SK-N-SH (cell line): ENCODE measurements around the gene MUC5AC. TPM values are rescaled to one million over a fixed set of nuclear protein-coding genes. Genes with fewer than 3 reads are reported as not detected.

Experiments used
- CTCF ChIA-PET: fragments of 300-600, 350-600 bp; formaldehyde crosslinking; extraction: SDS; loops from one replicate; lab custom pipeline; 2021; lab: Yijun Ruan, JAX
- POLR2A ChIA-PET: fragments of 350-600 bp; sonication (Branson Sonifier 250); formaldehyde crosslinking; extraction: SDS; loops from one replicate; lab custom pipeline; 2020; ENCODE audit warnings: antibody characterized with exemption, inconsistent platforms; lab: Yijun Ruan, JAX
- DNase-seq: peaks from one replicate; pipeline ENCODE4 v3.0.0; 2012
- H2AFZ ChIP-seq: fragments of 200-600 bp; sonication (generic); 2 replicates; pipeline ENCODE4 v1.8.1; 2016; ENCODE audit warnings: antibody characterized with exemption, mild to moderate bottlenecking, low read depth
- H3F3A ChIP-seq: fragments of 200-600 bp; sonication (generic); replicated peaks from 2 replicates; pipeline ENCODE3; 2016; ENCODE audit warnings: antibody characterized with exemption, mild to moderate bottlenecking; ENCODE audit not compliant: insufficient read depth
- H3K27ac ChIP-seq, 2 experiments: fragments of 200-500 bp in 1 of 2; fragments of 200-600 bp in 1 of 2; sonication (Bioruptor generic) in 1 of 2; sonication (generic), shearing (Covaris generic) in 1 of 2; 2 replicates each; pipeline versions ENCODE4 v1.5.1 to v1.6.1; 2014 to 2016; ENCODE audit warnings: low read depth in 2 of 2, inconsistent platforms in 1 of 2, low read length in 1 of 2, mild to moderate bottlenecking in 1 of 2, mixed read lengths in 1 of 2
- H3K27me3 ChIP-seq: fragments of 200-600 bp; sonication (generic), shearing (Covaris generic); 2 replicates; pipeline ENCODE4 v1.6.1; 2016; ENCODE audit warnings: mixed run types; ENCODE audit not compliant: insufficient read depth
- H3K36me3 ChIP-seq, 2 experiments: fragments of 200-500 bp in 1 of 2; fragments of 200-600 bp in 1 of 2; sonication (Bioruptor generic) in 1 of 2; sonication (generic) in 1 of 2; replicated peaks in 1 of 2; 2 replicates each; pipeline versions ENCODE3 to v1.5.1; 2014 to 2016; ENCODE audit warnings: low read length in 1 of 2, mild to moderate bottlenecking in 1 of 2; ENCODE audit not compliant: insufficient read depth in 2 of 2, control insufficient read depth in 1 of 2
- H3K4me1 ChIP-seq, 2 experiments: fragments of 200-500 bp in 1 of 2; fragments of 200-600 bp in 1 of 2; sonication (Bioruptor generic) in 1 of 2; sonication (generic), shearing (Covaris generic) in 1 of 2; 2 replicates each; pipeline versions ENCODE4 v1.5.1 to v1.6.1; 2014 to 2016; ENCODE audit warnings: low read depth in 1 of 2, low read length in 1 of 2, mixed run types in 1 of 2; ENCODE audit not compliant: insufficient read depth in 2 of 2, control insufficient read depth in 1 of 2
- H3K4me2 ChIP-seq: fragments of 200-600 bp; sonication (generic), shearing (Covaris generic); 2 replicates; pipeline ENCODE4 v1.6.1; 2017; ENCODE audit warnings: mixed run types
- H3K4me3 ChIP-seq, 2 experiments: fragments of 200-500 bp in 1 of 2; fragments of 200-600 bp in 1 of 2; sonication (Bioruptor generic) in 1 of 2; sonication (generic), shearing (Covaris generic) in 1 of 2; 2 replicates each; pipeline versions ENCODE4 v1.5.1 to v1.8.1; 2014 to 2016; ENCODE audit warnings: low read depth in 2 of 2, inconsistent platforms in 1 of 2, low read length in 1 of 2, mild to moderate bottlenecking in 1 of 2, mixed read lengths in 1 of 2, moderate library complexity in 1 of 2
- H3K79me2 ChIP-seq: fragments of 200-600 bp; sonication (generic); 2 replicates; pipeline ENCODE4 v1.8.1; 2017; ENCODE audit warnings: mild to moderate bottlenecking; ENCODE audit not compliant: insufficient read depth
- H3K9ac ChIP-seq: fragments of 200-600 bp; sonication (generic); 2 replicates; pipeline ENCODE4 v1.6.1; 2017; ENCODE audit warnings: mixed run types
- H3K9me2 ChIP-seq: fragments of 200-600 bp; sonication (generic); 2 replicates; pipeline ENCODE4 v1.6.1; 2017; ENCODE audit warnings: mixed run types
- H3K9me3 ChIP-seq: fragments of 200-600 bp; sonication (generic); 2 replicates; pipeline ENCODE4 v1.6.1; 2017; ENCODE audit warnings: mixed run types, mild to moderate bottlenecking, moderate library complexity
- H4K20me1 ChIP-seq: fragments of 200-600 bp; sonication (generic); 2 replicates; pipeline ENCODE4 v1.6.1; 2017; ENCODE audit warnings: mild to moderate bottlenecking, mixed run types; ENCODE audit not compliant: insufficient read depth
- CTCF ChIP-seq: fragments of 200-600 bp; sonication (generic); IDR thresholded peaks from 2 replicates; pipeline ENCODE4 v1.6.1; 2017; ENCODE audit warnings: antibody characterized with exemption, mild to moderate bottlenecking, moderate library complexity
- EP300 ChIP-seq, 2 experiments: IDR thresholded peaks; 2 replicates each; pipeline versions ENCODE4 v1.4.0 to v1.6.1; 2012; ENCODE audit warnings: borderline replicate concordance in 1 of 2, low read depth in 1 of 2, low read length in 1 of 2
- EZH2phosphoT487 ChIP-seq: fragments of 200-600 bp; sonication (generic); IDR thresholded peaks from 2 replicates; pipeline ENCODE4 v1.6.1; 2017; ENCODE audit warnings: low read depth, mixed run types, mild to moderate bottlenecking, antibody characterized with exemption, moderate library complexity, borderline replicate concordance
- FOSL2 ChIP-seq: IDR thresholded peaks from 2 replicates; pipeline ENCODE4 v1.4.0; 2012; ENCODE audit warnings: low read depth, mild to moderate bottlenecking, moderate library complexity, borderline replicate concordance
- GABPA ChIP-seq: IDR thresholded peaks from 2 replicates; pipeline ENCODE4 v1.4.0; 2012; ENCODE audit warnings: low read depth, mild to moderate bottlenecking
- GATA2 ChIP-seq: sonication (generic); formaldehyde crosslinking; IDR thresholded peaks from 2 replicates; pipeline ENCODE4 v1.5.0; 2020; ENCODE audit warnings: mild to moderate bottlenecking, missing genetic modification reagents
- JUND ChIP-seq: IDR thresholded peaks from 2 replicates; pipeline ENCODE4 v1.4.0; 2012
- MEF2A ChIP-seq: IDR thresholded peaks from 2 replicates; pipeline ENCODE4 v1.4.0; 2012; ENCODE audit warnings: low read depth, borderline replicate concordance
- MXI1 ChIP-seq: IDR thresholded peaks from 2 replicates; pipeline ENCODE4 v1.6.1; 2012; ENCODE audit warnings: mild to moderate bottlenecking, low read depth, low read length, improper control_type of control experiment
- NFIC ChIP-seq: IDR thresholded peaks from 2 replicates; pipeline ENCODE4 v1.4.0; 2012; ENCODE audit warnings: borderline replicate concordance
- POLR2AphosphoS5 ChIP-seq: IDR thresholded peaks from 2 replicates; pipeline ENCODE4 v1.6.1; 2012; ENCODE audit warnings: low read depth, low read length
- RFX5 ChIP-seq: IDR thresholded peaks from 2 replicates; pipeline ENCODE4 v1.6.1; 2012; ENCODE audit warnings: mild to moderate bottlenecking, improper control_type of control experiment, low read length
- RXRA ChIP-seq: IDR thresholded peaks from 2 replicates; pipeline ENCODE4 v1.4.0; 2012; ENCODE audit warnings: low read depth, mild to moderate bottlenecking, borderline replicate concordance
- SMC3 ChIP-seq: IDR thresholded peaks from 2 replicates; pipeline ENCODE4 v1.6.1; 2012; ENCODE audit warnings: low read depth, low read length, improper control_type of control experiment
- TAF1 ChIP-seq: IDR thresholded peaks from 2 replicates; pipeline ENCODE4 v1.6.1; 2012; ENCODE audit warnings: low read depth, mild to moderate bottlenecking, low read length, moderate library complexity, borderline replicate concordance
- TEAD4 ChIP-seq: IDR thresholded peaks from 2 replicates; pipeline ENCODE4 v1.4.0; 2012; ENCODE audit warnings: mild to moderate bottlenecking, borderline replicate concordance; ENCODE audit not compliant: insufficient read depth
- USF1 ChIP-seq: IDR thresholded peaks from 2 replicates; pipeline ENCODE4 v1.4.0; 2012; ENCODE audit warnings: low read depth, borderline replicate concordance
- whole genome bisulfite sequencing: methylation state at CpG from one replicate; pipeline ENCODE4 v1.1.6; 2017; ENCODE audit warnings: low lambda C conversion rate; 5-methylcytosine and 5-hydroxymethylcytosine counted together
- polyA plus RNA-seq, 3 experiments: library from polyadenylated mRNA; depleted of rRNA; stranded (reverse); fragments of >200 nt; gene quantifications; 2 replicates each; pipeline ENCODE4 v1.2.3, GENCODE V29; 2012
- TF ChIP-seq, protein P1 (sequence below): fragments of 150-350 bp; IDR thresholded peaks from 2 replicates; pipeline ENCODE4 v1.6.1; 2017; ENCODE audit warnings: antibody characterized with exemption, low read length, low read depth, borderline replicate concordance
- TF ChIP-seq, protein P2 (sequence below): fragments of 150-350 bp; IDR thresholded peaks from 2 replicates; pipeline ENCODE4 v1.6.1; 2016; ENCODE audit warnings: mild to moderate bottlenecking, low read depth, low read length
- TF ChIP-seq, protein P3 (sequence below): IDR thresholded peaks from 2 replicates; pipeline ENCODE4 v1.4.0; 2012; ENCODE audit warnings: low read depth

The MUC5AC gene
- polyA plus RNA-seq, 1 of the 3 experiments (the other 2 are of a cell fraction), result not detected

DNA sequence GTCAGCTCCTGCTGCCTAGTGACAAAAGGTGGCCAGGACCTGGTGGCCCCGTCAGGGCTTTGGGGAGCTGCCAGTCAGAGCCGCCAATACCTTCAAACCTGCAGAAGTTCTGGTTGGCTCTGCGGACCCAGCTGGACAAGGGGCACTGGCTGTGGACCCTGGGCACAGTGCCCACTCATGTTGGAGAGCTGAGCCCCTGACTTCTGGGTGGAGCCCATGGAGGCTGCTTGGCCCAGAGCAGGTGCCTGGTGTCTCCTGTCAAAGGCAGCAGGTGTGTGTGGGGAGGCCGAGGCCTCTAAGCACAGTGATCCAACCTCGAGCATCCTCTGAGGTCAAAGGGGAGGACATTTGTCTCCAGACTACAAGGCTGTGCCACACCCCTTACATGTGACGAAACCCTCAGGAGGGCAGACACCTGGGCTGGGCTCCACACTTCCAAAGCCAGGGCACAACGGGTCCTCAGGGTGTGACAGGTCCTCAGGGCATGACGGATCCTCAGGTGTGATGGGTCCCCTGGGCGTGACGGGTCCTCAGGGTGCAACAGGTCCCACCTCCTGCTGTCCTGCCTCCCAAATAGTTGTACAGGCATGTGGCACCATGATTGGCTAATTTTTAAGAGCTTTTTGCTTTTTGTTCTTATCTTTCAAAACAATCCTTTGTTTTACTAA lies 46.1 kb upstream of the MUC5AC start:
- H3F3A ChIP-seq, result no peaks in the 10 kb centered on the region
- H3K27ac ChIP-seq, result no peak overlapping the region
- no peak overlapping the region for H2AFZ ChIP-seq
- H3K79me2 ChIP-seq, result no peaks in the 10 kb centered on the region
- TF ChIP-seq POLR2AphosphoS5 (no peak), EP300 (IDR thresholded peaks at IDR 0.05; ENCODE audit: borderline replicate concordance in 1 of 2, low read depth in 1 of 2, low read length in 1 of 2) (no peak), NFIC (no peak), USF1 (no peak)
- TF ChIP-seq, protein P1, sequence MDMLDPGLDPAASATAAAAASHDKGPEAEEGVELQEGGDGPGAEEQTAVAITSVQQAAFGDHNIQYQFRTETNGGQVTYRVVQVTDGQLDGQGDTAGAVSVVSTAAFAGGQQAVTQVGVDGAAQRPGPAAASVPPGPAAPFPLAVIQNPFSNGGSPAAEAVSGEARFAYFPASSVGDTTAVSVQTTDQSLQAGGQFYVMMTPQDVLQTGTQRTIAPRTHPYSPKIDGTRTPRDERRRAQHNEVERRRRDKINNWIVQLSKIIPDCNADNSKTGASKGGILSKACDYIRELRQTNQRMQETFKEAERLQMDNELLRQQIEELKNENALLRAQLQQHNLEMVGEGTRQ, result no peak
- TF ChIP-seq, all 33 proteins: peak for 0
- Histone ChIP-seq H3K9me2 (no peaks in the 10 kb centered on the region), H3K9me3 (no peaks in the 10 kb centered on the region), H3K27me3 (no peaks in the 10 kb centered on the region), H3K4me3 (no peak overlapping the region), H3K36me3 (no peaks in the 10 kb centered on the region), H3K9ac (no peak overlapping the region), H3K4me2 (no peak overlapping the region), H4K20me1 (no peaks in the 10 kb centered on the region), H3K4me1 (no peaks in the 10 kb centered on the region)
- ChIA-PET CTCF (no interaction called here), POLR2A (no interaction called here)
- 35% methylated on average over 5 of the region's 10 CpGs for whole genome bisulfite sequencing
- DNase-seq, result no peak

DNA sequence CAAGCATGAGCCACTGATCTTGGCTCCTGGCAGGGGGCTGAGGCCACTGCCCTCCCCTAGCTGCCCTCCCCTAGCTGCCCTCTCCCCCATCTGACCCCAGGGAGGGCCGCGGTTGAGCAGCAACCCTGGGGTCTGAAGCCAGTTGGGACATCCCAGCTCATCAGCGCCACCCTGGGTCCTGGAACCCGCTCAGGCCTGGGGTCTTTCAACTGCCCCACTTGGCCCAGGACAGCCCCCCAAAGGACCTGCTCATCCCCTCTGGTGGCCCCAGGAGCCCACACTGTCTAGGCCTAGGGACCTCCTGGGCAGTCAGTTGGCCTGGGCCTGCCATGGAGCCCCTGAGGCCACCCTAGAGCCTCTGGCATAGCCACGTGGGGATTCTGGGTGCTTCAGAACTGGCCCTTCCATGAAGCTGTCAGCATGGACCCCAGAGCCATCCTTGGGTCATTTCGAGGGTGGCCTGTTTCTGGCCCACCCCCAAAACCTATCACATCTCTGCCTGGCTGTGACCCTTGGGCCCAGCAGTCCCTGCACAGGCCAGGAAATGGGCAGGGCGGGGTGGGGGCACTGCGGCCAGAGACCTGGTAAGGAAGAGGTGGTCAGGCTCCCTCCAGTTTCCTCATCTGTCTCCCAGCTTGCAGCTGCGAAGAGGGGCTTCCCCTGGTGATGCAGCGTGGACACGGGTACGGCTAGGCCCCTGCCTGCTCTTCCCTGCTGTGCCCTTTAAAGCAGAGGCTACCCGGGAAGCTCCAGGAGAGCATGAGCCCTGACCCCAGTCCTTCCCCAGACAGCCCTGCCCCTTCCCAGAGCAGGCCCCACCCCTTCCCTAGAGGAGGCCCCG lies 45.2 kb upstream of the MUC5AC start:
- H3F3A ChIP-seq, result no peaks in the 10 kb centered on the region
- no peaks in the 10 kb centered on the region for H3K36me3 ChIP-seq
- H3K4me1 ChIP-seq, result no peaks in the 10 kb centered on the region
- H3K4me2 ChIP-seq, result no peak overlapping the region
- H3K9me3 ChIP-seq, result no peaks in the 10 kb centered on the region
- no peak overlapping the region for H3K9ac ChIP-seq
- H3K79me2 ChIP-seq, result no peaks in the 10 kb centered on the region
- 64% methylated on average over 6 of the region's 14 CpGs for WGBS
- no peaks in the 10 kb centered on the region for H4K20me1 ChIP-seq
- no peaks in the 10 kb centered on the region for H3K27me3 ChIP-seq
- DNase-seq, result no peak
- POLR2A ChIA-PET, result no interaction called here
- CTCF ChIA-PET, result interaction anchor here (1.3 kb wide), 1 partner anchor 402 kb away, joined by 3 read pairs; no protein-coding TSS in a partner anchor
- H2AFZ ChIP-seq, result no peak overlapping the region
- H3K27ac ChIP-seq, result no peak overlapping the region
- H3K4me3 ChIP-seq, result no peak overlapping the region
- no peaks in the 10 kb centered on the region for H3K9me2 ChIP-seq
- no peak for TF ChIP-seq MEF2A
- TF ChIP-seq RXRA, result no peak
- TF ChIP-seq MXI1, result no peak
- no peak for TF ChIP-seq GATA2 (CRISPR knock-in tag)
- TF ChIP-seq GABPA, result no peak
- no peak for TF ChIP-seq USF1
- TF ChIP-seq TEAD4, result no peak
- TF ChIP-seq EZH2phosphoT487, result no peak
- TF ChIP-seq CTCF, result no peak
- TF ChIP-seq TAF1, result no peak
- no peak for TF ChIP-seq RFX5
- TF ChIP-seq JUND, result no peak
- TF ChIP-seq FOSL2, result no peak
- no peak for TF ChIP-seq SMC3
- TF ChIP-seq, protein P2, sequence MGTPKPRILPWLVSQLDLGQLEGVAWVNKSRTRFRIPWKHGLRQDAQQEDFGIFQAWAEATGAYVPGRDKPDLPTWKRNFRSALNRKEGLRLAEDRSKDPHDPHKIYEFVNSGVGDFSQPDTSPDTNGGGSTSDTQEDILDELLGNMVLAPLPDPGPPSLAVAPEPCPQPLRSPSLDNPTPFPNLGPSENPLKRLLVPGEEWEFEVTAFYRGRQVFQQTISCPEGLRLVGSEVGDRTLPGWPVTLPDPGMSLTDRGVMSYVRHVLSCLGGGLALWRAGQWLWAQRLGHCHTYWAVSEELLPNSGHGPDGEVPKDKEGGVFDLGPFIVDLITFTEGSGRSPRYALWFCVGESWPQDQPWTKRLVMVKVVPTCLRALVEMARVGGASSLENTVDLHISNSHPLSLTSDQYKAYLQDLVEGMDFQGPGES, result no peak
- TF ChIP-seq, protein P3, sequence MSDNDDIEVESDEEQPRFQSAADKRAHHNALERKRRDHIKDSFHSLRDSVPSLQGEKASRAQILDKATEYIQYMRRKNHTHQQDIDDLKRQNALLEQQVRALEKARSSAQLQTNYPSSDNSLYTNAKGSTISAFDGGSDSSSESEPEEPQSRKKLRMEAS, result no peak
